HG02610 (cell line): ENCODE results near the gene ITSN1.
"Not testable (repeated sequence)": the region's sequence is repeated elsewhere in the genome, so short reads cannot be mapped to it uniquely, and the experiment has no call there.

Source experiments
- ATAC-seq: cut with Tn5 transposase; IDR thresholded peaks from one replicate; pipeline ENCODE4 v1.9.1; 2021; ENCODE audit warnings: mild to moderate bottlenecking, moderate library complexity; ENCODE audit not compliant: unreplicated experiment

Gene ITSN1

DNA sequence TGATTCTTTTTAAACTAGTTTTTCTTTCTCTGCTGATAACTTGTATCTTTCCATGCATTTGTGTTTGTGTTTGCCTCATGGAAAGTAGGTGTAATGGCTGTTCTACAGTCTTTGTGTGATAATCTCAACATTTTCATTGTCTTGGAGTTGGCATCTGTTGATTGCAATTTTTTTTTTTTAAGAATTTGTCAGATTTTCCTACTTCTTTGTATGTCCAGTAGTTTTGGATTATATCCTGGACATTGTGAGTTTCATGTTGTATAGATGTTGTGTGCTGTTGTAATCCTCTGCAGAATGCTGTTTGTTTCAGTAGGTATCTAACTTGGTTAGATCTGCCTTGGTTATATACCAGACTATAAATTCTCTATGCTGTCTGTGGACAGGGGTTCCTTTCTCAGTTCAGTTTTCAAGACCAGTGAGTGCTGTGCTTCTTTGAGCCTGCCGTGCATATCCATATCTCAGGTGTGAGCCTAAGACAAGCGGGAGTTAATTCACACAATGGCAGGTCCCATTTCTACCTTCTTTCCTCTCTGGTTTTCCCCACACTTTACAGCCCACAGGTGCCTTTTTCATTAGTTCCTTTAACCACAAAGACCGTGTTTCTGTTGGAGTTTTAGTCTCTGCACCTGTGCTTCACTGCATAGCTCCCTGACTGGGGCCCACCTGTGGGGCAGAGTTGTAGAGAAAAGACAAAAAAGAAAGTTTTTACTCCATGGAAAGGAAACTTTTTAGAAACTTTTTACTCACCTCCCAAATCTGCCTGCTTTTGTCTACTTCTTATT is 69.9 kb downstream of the ITSN1 start:
- no peak for ATAC-seq

- ATAC-seq: no peak
Observed at GRCh38 chr21:33721081-33721480, 78.8 kb downstream of the ITSN1 start.

GRCh38 chr21:33729139-33729538 is 86.8 kb downstream of the ITSN1 start:
- ATAC-seq: not testable (repeated sequence)

DNA sequence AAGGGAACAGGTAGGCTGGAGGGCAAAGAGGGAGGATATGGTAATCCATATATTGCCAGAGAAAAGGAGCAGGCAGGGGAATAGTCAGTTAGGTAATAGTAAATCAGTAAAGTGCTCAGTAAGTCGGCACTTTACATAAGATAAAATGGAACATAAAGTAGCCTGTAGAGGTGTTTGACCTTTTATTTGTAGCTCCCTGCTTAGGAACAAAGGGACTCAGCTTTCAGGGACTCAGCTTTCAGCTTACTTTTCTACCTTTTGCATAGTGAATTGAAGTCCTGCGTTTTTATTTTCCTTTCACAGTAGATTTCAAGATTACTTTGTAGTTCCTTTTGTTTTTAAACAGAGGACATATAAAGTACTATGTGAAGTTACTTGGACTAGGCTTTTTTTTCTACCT is 87.3 kb downstream of the ITSN1 start:
- ATAC-seq: no peak

GRCh38 chr21:33731447-33731846 is 89.1 kb downstream of the ITSN1 start:
- ATAC-seq: no peak

- ATAC-seq: no peak
Observed at GRCh38 chr21:33732038-33732437, 89.7 kb downstream of the ITSN1 start.

- no peak for ATAC-seq
Observed at GRCh38 chr21:33733601-33734000, 91.3 kb downstream of the ITSN1 start.

DNA sequence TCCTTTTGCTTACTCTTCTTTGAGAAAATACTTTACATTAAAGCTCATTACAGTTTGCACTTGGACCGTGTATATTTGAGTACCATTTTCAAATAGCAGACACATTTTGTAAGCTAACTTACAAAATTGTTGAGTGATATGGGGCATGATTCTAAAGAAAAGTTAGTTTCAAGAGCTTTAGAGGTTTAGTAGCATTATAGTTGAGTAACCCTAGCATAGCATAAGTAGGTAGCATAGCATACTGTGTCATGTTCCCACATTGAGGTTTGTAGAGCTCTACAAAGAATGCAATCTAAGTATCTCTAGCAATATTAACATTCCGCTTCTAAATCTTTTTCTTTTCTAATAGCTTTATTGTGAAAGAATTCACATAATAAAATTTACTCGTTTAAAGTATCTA is 92.0 kb downstream of the ITSN1 start:
- ATAC-seq: no peak

GRCh38 chr21:33734818-33735217 is 92.5 kb downstream of the ITSN1 start:
- no peak for ATAC-seq

- no peak for ATAC-seq
Observed at GRCh38 chr21:33736569-33736968, 94.3 kb downstream of the ITSN1 start.

DNA sequence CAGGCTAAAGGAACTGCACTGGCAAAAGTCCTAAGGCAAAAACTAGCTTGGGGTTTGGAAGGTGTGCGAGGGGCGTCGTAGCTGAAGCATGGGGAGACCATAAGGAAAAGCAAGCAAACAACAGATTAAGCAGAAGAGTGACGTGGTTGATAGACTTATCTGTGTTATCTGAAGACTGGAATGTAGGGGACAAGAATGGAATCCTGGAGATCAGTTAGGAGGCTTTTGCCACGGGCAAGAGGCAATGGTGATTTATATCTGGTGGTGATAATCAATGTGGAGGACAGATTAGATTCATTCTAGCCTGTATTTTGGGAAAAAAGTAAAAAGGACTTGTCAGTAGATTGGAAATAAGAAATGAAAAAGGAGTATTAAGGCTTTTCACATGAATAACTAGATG is 97.4 kb downstream of the ITSN1 start:
- no peak for ATAC-seq

DNA sequence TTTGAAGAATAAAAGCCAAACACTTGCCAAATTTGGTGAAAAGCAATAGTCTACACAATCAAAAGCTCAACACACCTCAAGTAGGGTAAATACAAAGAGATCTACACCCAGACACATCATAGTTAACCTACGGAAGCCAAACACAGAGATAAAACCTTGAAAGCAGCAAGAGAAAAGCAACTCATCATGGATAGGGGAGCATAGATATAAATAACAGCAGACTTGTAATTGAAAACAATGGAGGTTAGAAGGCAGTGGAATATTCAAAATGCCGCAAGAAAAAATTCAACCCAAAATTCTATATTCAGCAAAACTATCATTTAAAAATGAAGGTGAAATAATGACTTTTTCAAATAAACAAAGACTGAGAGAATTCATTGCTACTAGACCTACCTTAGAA is 105.1 kb downstream of the ITSN1 start:
- no peak for ATAC-seq

GRCh38 chr21:33748903-33749302 is 106.6 kb downstream of the ITSN1 start:
- ATAC-seq: no peak

- no peak for ATAC-seq
Observed at GRCh38 chr21:33750017-33750416, 107.7 kb downstream of the ITSN1 start.

DNA sequence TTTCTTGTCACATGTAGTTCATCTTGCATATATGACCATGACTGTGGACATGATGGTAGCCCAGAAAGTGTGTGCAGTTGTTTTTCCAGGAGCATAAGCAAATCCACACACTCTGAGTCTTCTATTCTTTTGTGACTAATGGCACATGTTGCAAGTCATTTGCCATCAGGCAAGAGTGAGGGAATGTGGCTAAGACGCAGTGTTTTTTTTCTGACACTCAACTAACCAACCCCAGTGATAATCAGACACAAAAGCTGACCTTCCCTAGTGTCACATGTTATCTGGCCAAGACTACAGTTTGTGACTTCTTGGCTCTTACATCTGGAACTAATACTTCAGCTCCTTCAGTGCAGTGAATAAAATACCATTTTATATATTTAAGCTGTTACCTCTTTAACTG is 108.8 kb downstream of the ITSN1 start:
- no peak for ATAC-seq

GRCh38 chr21:33751533-33751932 is 109.2 kb downstream of the ITSN1 start:
- no peak for ATAC-seq

DNA sequence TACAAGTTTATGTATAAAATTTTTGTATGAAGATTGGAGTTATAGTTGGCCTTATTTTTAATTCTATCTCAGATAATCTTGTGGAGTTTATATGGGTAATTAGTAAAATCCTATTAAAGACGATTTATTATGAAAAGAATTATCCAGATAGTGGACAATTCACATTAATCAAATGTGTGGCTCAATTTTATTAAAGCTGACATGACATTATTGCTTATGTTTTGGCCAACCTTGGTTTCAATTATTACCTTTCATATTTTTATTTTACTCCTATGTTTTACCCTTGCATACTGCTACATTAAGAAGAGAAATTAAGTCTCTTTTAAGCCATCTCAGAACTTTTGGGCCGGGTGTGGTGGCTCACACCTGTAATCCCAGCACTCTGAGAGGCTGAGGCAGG is 110.0 kb downstream of the ITSN1 start:
- no peak for ATAC-seq

DNA sequence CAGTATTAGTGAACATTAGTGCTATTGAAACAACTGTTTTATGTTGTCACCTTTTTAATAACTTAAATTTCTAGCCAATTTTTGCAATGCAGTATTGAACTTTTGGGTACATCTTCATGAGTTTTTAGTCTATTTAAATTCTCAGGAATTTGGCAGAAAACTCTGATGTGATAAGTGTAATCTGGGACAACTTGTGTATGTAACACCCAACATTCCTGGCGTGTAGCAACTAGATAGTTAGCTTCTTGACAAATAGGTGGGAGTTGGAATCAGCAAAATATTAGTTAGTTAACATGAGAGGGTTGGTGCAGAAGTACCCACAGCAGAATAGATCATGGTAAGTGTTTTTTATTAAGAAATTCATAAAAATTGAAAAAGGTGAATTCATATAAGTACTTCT is 111.6 kb downstream of the ITSN1 start:
- ATAC-seq: no peak

DNA sequence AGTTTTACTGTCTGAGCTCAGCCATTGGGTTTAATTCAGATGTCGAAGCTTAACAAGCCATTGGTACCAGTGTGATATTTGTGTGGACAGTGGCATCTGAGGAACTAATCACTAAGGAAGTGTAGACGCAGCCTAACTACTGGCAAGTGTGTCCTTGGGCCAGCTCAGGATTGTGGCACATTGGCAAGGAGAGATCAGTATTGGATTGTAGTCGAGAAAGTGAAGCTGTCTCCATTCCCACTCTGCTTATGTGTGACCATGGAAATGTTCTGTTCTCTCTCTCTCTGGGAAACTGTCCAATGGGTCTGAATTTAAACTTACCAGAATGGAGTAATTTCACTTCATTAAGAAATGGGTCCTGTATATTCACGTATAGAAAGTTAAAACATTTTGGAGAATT is 112.2 kb downstream of the ITSN1 start:
- no peak for ATAC-seq

DNA sequence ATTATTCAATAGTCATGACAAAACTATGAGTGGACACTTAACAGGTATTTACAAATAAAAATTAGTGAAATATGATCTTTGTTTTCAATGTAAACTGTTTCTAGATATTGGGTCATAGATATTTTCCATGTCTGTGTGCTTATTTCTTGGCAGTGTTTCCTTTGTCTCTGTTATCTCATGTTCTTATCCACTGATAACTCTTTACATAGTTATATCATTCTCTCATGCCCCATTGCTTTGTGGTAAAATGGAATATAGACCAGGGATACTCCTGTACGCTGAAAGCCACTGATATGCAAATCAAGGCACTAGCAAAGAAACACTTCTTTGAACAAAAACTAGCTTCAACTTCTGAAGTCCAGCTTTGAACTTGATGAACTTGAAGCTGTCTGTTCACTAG is 113.1 kb downstream of the ITSN1 start:
- no peak for ATAC-seq

DNA sequence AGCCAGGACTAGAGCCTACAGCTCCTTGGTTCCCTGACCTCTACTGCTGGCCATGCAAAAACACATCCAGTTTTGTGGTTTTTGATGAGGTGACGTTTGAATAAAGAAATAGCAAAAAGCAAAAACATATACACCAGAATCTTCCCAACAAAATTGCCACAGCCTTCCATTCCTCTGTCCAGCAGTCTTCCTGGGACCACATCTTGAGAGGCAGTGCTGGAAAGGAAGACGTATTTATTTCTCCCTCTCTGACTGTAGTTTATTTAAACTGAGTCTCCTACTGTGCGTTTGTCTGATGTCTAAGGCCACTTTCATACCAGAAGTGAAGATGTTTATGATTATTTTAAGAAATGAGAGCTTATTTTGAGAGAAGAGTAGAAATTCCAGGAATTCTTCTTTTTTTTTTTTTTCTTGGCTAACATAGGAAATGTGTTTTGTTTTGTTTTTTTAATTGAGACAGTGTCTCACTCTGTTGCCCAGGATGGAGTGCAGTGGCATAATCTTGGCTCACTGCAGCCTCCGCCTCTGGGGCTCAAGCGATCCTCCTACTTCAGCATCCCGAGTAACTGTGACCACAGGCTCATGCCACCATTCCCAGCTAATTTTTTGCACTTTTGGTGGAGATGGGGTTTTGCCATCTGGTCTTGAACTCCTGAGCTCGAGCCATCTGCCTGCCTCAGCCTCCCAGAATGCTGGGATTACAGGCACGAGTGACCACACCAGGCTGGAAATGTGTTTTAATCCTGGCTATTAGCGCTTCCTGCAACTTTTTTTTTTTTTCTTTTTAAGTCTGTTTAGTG is 118.5 kb downstream of the ITSN1 start:
- ATAC-seq: no peak

GRCh38 chr21:33761441-33762036 is 119.2 kb downstream of the ITSN1 start:
- ATAC-seq: no peak
